ENCODE measurements around the gene IL19.

- TF ChIP-seq, protein P1, sequence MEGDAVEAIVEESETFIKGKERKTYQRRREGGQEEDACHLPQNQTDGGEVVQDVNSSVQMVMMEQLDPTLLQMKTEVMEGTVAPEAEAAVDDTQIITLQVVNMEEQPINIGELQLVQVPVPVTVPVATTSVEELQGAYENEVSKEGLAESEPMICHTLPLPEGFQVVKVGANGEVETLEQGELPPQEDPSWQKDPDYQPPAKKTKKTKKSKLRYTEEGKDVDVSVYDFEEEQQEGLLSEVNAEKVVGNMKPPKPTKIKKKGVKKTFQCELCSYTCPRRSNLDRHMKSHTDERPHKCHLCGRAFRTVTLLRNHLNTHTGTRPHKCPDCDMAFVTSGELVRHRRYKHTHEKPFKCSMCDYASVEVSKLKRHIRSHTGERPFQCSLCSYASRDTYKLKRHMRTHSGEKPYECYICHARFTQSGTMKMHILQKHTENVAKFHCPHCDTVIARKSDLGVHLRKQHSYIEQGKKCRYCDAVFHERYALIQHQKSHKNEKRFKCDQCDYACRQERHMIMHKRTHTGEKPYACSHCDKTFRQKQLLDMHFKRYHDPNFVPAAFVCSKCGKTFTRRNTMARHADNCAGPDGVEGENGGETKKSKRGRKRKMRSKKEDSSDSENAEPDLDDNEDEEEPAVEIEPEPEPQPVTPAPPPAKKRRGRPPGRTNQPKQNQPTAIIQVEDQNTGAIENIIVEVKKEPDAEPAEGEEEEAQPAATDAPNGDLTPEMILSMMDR (IDR thresholded peaks at IDR 0.05), result no peak
- TF ChIP-seq POLR2AphosphoS5 (IDR thresholded peaks at IDR 0.05), result no peak
Measured at GRCh38 chr1:206847337-206847834, 76.8 kb downstream of the IL19 start.

All from esophagus muscularis mucosa (tissue), 3 donors.